Activated naive CD4-positive, alpha-beta T cell (primary cell): Measurements from ENCODE around the gene SF3A1.
A peak's percentile ranks its signal among the peaks of the same experiment; 100 is the strongest.
"Not testable (repeated sequence)": the region's sequence is repeated elsewhere in the genome, so short reads cannot be mapped to it uniquely, and the experiment has no call there.

Source experiments
- DNase-seq, 4 experiments: peaks; one replicate each; lab custom pipeline; 2025; lab: John Stamatoyannopoulos, UW

The SF3A1 gene

DNA sequence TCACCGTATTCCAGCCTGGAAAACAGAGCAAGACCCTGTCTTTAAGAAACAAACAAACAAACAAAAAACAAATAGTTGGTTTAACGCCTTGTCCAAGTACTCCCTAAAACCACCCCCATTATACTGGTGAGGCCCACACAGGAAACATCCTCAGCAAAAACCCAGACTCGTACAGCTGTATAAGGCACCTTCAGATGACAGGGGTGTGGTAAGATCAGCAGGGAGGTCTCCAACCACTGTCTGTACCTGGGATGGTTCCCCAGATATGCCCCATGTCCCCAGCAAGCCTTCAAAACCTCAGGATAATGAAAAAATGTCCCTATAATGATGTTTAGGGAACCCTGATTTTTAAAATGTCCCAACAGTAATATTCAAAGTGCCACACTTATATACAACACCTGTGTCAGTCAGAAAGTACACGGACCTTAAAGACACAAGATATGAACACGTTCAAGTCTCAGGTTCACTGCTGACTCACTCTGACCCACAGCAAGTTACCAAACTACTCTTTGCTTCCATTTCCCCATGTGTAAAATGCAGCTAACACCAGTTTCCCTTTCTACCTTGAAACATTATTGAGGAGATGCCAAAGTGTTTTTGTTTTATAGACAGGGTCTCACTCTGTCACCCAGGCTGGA, 9.3 kb downstream of the SF3A1 start:
- DNase-seq: no peak

GRCh38 chr22:30344447-30345200, 12.1 kb downstream of the SF3A1 start:
- no peak for DNase-seq

- no peak for DNase-seq
These were observed 15.6 kb downstream of the SF3A1 start for GRCh38 chr22:30340911-30341685.

DNA sequence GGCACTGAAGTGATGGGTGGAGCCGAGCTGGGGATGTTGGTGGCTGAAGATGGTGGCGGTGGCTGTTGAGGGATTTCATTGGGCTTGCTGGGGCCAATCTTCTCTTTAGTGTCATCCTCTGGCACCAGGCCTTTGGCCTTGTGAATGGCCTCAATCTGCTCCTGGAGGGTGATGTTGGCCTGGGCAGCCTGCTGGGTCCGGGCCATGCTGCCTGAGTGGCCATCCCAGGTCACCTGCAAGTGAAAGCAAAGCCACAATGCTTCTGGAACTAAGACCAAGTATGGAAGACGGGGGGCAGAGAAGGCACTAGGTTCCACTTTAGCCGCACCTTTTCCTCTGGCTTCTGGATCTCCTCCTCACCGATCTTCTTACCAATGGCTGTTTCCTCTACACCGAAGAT, 17.9 kb downstream of the SF3A1 start:
- DNase-seq: no peak

GRCh38 chr22:30338341-30338740, 18.4 kb downstream of the SF3A1 start:
- DNase-seq: not testable (repeated sequence)

- DNase-seq: no peak
These were observed 19.3 kb downstream of the SF3A1 start for GRCh38 chr22:30337461-30337778.

GRCh38 chr22:30336752-30337460, 19.8 kb downstream of the SF3A1 start:
- no peak for DNase-seq

DNA sequence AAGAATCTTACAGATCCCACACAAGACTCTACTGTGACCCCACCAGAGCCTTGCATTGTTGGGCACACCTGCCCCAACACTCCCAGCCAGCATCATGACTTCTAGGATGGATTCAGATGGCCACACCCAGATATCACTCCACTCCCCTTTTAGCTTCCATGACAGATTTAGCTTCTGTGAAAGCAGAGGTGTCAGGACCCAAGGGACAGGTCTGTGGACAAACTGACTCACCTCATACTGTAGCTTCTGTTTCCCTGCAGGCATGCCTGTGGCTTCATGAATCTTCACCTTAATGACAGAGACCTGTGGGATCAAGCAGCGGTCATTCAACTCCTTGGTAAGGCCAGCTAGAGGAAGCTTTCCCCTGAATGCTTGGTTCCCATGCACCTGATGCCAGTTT, 21.5 kb downstream of the SF3A1 start:
- DNase-seq: no peak

DNA sequence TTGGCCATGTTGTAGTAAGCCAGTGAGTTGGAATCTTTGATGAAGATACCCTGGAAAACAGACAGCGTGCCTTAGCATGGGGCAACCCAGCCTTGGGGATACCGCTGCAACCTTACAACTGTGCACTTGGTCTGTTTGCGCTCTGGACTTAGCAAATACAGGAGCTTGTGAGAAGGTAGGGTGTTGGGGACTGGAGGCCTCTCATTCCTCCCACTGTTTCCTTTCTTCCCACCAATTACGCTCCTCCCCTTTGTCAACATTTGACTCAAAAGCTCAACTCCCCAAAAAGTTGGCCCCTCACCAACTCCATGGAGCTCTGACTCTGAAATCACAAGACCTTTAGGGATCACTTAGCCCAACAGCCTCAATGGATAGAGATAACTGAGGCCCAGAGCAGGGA, 22.0 kb downstream of the SF3A1 start:
- no peak for DNase-seq

GRCh38 chr22:30333707-30334087, 23.0 kb downstream of the SF3A1 start:
- DNase-seq: no peak

DNA sequence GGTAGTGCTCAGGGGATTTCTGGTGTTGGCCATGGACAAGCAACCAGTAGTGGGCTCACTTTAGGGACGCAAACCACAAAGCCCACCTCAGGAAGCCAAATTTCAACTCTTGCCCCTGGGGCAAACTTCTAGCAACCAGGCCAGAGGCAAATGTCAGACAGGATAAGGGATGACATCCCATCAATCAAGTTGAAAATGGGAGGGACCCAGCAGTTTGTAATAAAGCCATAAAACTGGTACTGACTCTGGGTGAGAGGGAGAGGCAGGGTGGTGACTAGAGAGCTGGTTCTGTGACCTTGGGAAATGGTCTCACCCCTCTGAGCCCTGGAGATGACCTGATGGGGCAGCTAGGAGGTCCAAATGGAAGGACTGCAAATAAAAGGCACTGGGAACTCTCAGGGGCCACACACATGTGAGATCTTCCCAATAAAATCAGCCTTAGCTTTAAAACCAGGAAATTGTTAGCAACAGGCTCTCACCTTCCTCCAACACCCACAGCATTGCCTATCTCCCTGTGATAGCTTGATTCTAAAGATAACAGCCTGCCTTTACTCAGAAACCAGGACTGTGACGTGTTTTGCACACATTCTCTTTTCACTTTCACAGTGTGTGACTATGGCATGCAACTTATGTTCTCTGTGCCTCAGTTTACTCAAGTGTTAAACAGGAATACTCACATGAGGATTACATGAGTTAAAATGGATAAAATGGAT, 23.5 kb downstream of the SF3A1 start:
- no peak for DNase-seq

- DNase-seq: no peak
These were observed 24.1 kb downstream of the SF3A1 start for GRCh38 chr22:30332551-30332950.

DNA sequence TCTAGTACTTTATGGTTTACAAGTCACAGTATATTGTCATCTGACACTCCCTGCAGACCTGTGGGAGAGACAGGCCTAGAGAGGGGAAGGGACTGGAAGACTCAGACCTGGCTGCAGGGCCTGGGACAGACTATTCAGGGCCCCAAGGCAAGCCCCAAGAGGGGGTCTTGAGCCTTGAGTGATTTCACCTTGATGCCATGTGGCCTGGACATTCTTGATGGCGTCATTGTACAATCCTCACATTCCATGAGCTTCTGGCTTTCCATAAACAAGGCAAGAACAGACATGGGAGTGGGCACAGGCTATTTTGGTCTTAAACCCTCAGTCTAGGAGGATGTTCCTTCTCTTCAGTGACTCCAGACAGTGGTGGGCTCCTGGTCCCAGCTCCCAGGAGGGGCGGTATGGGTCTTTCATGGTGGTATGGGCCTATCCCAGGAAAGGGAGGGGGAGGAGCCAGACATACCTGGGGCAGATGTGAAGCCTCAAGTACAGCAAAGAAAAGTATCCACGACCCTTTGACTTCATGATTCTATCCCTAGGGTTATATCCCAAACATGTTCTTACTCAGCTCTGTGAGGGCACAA, 28.1 kb downstream of the SF3A1 start:
- DNase-seq: no peak

GRCh38 chr22:30327864-30328345, 28.8 kb downstream of the SF3A1 start:
- no peak for DNase-seq

DNA sequence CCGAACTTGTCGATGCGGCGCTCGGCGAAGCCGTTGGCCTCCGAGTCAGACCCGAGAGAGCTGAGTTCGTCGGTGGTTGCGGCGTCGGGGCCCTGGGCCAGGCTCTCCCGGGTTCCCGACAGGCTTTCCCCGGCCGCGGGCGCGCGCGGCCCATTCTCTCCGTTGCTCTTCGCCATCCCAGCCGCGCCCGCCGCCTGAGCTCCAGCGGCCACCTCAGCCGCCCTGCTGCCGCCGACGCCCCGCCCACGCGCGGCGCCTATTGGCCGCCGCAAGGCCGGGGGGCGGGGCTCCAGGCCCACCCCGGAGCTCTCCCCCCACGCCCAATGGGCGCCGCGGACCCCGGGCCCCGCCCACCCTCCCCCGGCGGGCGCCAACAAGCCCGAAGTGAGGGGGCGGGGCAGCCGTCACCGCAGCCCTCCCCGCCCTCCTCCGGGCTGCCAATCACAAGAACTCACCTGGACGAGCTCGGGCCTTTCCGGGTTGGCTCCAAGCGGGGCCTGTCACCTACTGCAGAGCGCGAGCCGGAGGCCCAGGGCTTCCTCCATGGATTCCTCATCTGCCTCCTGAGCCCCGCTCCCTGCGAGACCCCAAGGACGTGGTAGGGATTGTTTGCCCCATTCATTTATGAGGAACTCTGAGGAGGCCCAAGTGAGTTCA, 29.9 kb downstream of the SF3A1 start, which contains the start of gene TBC1D10A:
TBC1D10A (minus strand) TSS at position 236 of the 657 bp plus-strand sequence; CDS start at position 176, 60 bp downstream.
- DNase-seq: peak; percentile 66 to 96 (median 84)

DNA sequence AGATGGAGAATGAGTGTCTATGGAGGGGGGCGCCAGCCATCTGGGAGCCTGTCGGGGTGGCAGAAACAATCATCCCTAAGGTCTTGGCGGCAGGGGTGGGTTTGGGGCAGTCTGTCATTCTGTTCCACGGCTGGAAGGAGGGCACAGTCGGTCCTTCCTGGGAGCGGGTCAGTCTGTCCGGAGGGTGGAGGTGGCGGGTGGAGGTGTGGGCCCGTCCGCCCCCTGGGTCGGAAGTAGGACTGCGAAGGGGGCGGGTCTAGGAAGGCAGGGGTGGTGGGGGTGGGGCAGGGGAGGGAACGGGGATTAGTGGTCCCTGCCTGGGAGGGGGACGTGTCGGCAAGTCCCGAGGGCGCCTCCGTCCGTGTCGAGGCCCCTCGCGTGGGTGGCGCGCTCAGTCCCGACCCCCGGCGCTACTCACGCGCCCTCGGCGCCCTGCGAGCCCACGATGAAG, 30.4 kb downstream of the SF3A1 start:
- DNase-seq: peak in 1 of 4 experiments; percentile 38

DNA sequence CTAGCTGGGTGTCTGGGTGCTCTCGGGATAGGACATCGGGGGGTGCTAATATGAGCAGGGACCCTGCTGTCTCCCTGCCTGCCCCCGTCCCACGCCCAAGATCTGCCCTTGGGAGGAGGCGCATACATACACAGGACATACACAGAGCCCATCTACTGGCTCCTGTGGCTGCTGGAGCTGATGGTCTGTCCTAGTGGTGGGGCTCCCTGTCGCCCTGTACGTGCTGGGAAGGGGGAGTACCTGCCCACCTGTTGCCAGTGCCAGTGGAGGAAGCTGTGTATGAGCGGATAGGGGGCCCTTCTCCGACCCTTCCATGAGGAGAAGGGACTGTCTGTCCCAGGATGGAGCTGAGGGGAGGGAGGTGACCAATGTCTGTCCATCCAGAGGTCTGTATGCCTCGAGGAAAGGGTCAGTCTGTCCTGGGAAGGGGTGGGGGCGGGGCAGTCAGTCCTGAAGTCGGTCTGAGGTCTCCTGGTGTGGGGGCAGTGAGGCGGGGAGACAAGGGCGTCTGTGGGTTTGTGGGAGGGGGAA, 30.9 kb downstream of the SF3A1 start:
- DNase-seq: no peak

- DNase-seq: no peak
These were observed 31.5 kb downstream of the SF3A1 start for GRCh38 chr22:30325065-30325720.

DNA sequence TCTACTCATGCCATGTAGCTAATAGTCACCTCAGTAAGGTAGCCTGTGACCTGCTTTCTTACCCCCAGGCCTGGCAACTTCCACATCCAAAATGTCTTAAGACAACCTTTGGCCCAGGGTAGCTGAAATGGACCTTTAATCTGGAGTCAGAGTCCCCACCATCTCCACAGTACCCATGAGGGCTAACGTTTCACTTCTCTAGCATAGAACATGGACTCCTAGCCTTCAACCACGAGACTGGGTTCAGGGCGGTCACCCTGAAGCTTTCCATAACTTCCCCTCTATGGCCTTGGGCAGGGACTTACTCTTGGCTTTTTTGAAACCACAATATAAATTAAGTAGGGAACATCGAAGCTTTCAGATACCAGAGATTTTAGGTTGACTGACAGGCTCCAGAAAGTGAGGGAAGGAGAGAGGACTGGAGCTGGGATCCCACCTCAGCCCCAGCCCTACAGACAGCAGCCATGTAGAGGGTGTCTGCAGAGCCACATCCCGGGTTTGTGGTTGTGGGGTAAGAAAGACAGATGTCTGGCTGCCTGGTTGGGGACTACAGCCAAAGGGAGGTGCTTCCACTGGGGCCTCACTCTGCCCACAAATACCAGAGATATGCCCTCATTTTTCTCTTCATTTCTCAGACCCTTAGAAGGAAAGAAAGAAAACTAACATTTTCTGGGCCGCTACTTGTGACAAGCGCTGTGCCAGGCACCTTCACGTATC, 32.5 kb downstream of the SF3A1 start:
- DNase-seq: peak in 2 of 4 experiments; percentile 9 to 23
